ENCODE data around the gene OSTM1.

- no peak for TF ChIP-seq POLR2AphosphoS5 (IDR thresholded peaks at IDR 0.05)
- no peak for TF ChIP-seq POLR2A (IDR thresholded peaks at IDR 0.05)
- no peak for TF ChIP-seq CTCF (IDR thresholded peaks at IDR 0.05)
Observed at GRCh38 chr6:108004861-108005260, 69.7 kb downstream of the OSTM1 start.

Data from prostate gland (tissue), 2 donors.